T-cell (primary cell): Measurements from ENCODE around the gene TRAF3IP1. TPM values are rescaled to one million over a fixed set of nuclear protein-coding genes. Genes with fewer than 3 reads are reported as not detected.

ENCODE experiments used
- total RNA-seq, 35 experiments: library from RNA in 6 of 35; stranded (reverse) in 6 of 35; fragments of 120-200 nt in 1 of 35; gene quantifications; one replicate each; pipeline versions ENCODE4 v1.2.1 to v1.2.4 and lab custom pipeline; 2013 to 2026

Gene TRAF3IP1
- total RNA-seq, 5 donors from 2014 or later (not counting 1 experiment from before 2014, with no cell fraction given), result 6.3 to 12.1 (median 11.8) TPM

Other genes starting within 250 kb of the TRAF3IP1 start
- under 1 TPM in 3 of 5 donors, not detected in 2; 0.10 to 0.44 (median 0.25) TPM for gene ESPNL, start 220.2 kb upstream of the TRAF3IP1 start, total RNA-seq
- not detected for gene KLHL30, start 181.8 kb upstream of the TRAF3IP1 start, total RNA-seq
- not detected for gene ERFE, start 161.5 kb upstream of the TRAF3IP1 start, total RNA-seq
- gene ILKAP, start 116.8 kb upstream of the TRAF3IP1 start, total RNA-seq, result 100 to 1,000 TPM in 2 of 5 donors, 10 to 100 TPM in 3; 72.8 to 120 (median 76.3) TPM
- gene HES6, start 80.5 kb upstream of the TRAF3IP1 start, total RNA-seq, result 1 to 10 TPM; 1.7 to 3.6 (median 2.7) TPM
- gene PER2, start 31.9 kb upstream of the TRAF3IP1 start, total RNA-seq, result 10 to 100 TPM in 4 of 5 donors, 1 to 10 TPM in 1; 9.3 to 24.5 (median 13.0) TPM
- 10 to 100 TPM; 28.6 to 44.1 (median 42.3) TPM for gene ASB1, start 106.4 kb downstream of the TRAF3IP1 start, total RNA-seq